GM18861 (cell line): Measurements from ENCODE around the gene RPTOR.

Experiments
- ATAC-seq: cut with Tn5 transposase; IDR thresholded peaks from one replicate; pipeline ENCODE4 v1.9.1; 2021; ENCODE audit not compliant: unreplicated experiment

RPTOR gene

DNA sequence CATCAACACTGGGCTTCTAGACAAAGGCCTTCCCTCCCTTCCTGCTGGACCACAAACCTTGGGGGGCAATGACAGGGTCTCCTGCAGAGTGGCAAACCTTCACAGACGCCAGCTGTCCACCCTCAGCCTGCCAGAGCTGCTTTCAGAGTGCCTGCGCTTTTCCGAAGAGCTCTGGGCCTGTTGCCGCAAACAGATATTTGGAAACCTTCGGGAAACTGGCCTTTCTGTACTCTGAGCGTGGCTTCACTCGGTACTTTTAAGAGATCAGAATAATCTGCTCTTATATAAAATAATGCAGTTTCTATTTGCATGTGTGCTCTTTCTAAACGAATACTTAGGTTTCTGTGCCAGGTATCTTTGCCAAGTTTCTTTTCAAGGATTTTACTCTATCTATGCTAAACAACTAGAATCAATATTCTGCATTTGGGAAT lies 294.9 kb downstream of the RPTOR start:
- ATAC-seq, result no peak

GRCh38 chr17:80839970-80840369 lies 295.3 kb downstream of the RPTOR start:
- ATAC-seq, result no peak

- no peak for ATAC-seq
These were observed 297.9 kb downstream of the RPTOR start for GRCh38 chr17:80842456-80843013.

DNA sequence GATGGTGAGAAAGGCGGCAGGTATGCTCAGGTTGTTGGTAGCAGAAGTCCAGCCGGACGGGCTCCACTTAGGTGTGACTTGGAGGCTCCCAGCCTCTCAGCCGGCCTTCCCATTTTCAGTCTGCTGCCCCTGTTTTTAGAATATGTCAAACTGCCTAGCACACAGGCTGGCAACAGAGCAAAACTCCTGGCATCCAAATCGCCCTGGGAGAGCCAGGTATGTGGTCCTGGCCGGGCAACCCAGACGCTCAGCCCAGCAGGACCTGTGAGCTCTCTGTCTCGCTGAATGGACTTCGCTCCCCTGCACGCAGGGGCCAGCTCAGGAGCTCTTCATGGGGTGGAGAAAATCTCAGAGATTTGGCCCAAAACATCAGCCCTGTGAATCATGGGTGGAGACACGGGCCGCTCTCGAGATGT lies 299.1 kb downstream of the RPTOR start:
- no peak for ATAC-seq

- ATAC-seq, result no peak
These were observed 299.9 kb downstream of the RPTOR start for GRCh38 chr17:80844418-80844990.

DNA sequence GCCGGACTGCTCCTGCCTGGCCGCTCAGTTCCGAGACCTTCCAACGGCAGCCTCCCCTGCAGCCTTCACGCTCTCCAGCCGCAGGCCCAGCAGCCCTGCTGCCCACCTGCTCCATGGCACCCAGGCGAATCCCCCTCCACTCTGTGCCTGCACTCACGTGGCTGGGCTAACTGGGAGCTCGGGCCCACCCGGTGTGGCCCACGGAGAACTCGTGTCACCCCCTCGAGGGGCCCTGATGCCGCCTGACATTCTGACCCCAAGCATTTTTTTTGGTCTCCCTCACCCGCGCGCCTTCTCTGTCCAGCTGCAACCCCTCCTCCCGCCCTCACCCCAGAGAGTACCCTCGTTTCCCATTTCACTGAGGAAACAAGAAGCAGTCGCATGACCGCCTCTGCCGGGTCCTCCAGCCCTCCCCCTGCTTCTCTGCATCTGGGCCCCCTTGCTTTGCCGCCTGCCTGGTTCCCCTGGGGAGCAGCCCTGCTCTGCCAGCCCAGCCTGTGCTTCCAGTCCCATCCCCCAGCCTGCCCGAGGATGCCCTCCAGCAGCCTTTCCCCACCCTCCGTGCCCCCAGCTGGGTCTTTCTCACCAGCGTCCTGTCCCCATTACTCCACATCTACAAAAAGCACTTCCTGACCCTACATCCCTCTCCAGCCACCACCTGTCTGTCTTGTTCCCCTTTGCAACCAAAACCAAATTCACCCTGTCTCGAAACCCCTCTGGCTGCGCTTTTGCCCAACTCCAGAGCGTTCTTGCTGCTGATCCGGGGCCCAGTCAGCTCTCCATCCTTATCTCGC lies 300.6 kb downstream of the RPTOR start:
- ATAC-seq, result no peak

- no peak for ATAC-seq
These were observed 301.4 kb downstream of the RPTOR start for GRCh38 chr17:80845863-80846671.

DNA sequence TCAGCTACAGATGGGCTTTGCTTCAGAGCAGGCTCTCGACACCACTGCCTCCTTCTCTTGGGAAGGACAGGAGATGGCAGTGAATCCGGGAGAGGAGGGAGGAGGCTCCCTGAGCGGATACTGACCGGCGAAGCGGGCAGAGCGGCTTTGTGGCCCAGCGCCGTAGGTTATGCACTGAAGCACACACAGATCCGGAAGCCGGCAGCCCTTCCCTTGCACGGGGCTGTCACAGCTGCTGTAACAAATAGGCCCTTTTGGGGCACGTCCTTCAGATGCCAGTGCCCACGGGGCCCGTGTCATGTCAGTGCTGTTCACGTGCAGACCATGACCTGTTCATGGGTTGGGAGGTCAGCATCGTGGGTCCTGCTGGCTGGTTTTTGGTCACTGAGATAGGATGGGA lies 302.3 kb downstream of the RPTOR start:
- ATAC-seq, result no peak

GRCh38 chr17:80847496-80848230 lies 303.0 kb downstream of the RPTOR start:
- ATAC-seq, result no peak

GRCh38 chr17:80848449-80849102 lies 303.9 kb downstream of the RPTOR start:
- ATAC-seq, result no peak

DNA sequence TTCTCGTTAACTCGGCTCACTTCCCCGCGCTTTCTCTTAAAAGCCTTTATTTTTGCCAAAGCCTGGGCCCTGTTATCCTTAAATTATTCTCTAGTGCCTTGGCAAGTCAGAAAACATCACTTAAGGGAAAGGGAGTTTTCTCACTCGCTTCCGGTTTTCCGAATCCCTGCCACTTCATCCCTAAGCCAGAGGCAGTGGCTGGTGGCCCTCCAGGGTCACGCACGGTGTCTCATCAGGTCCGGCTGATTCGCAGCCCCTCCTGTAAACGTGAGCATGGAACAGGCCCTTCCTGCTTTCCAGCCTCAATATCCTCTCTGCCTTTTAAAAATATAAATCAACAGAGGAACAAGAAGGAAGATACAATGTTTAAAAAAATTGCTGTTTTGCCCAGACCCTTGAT lies 304.5 kb downstream of the RPTOR start:
- ATAC-seq, result no peak

- no peak for ATAC-seq
These were observed 305.5 kb downstream of the RPTOR start for GRCh38 chr17:80850109-80850508.

DNA sequence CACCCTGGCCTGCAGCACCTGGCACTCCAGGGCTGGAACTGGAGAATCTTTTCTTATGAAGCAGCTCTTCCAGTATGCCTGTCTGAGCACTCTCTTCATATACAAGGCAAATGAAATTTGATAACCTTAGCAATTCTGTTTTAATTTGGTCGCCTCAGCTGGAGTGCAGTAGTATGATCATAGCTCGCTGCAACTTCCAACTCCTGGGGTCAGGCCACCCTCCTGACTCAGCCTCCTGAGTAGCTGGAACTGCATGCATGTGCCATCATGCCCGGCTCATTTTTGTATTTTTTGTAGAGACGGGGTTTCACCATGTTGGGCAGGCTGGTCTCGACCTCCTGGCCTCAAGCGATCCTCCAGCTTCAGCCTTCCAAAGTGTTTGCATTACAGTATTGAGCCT lies 306.2 kb downstream of the RPTOR start:
- no peak for ATAC-seq

GRCh38 chr17:80851277-80851925 lies 306.8 kb downstream of the RPTOR start:
- no peak for ATAC-seq

DNA sequence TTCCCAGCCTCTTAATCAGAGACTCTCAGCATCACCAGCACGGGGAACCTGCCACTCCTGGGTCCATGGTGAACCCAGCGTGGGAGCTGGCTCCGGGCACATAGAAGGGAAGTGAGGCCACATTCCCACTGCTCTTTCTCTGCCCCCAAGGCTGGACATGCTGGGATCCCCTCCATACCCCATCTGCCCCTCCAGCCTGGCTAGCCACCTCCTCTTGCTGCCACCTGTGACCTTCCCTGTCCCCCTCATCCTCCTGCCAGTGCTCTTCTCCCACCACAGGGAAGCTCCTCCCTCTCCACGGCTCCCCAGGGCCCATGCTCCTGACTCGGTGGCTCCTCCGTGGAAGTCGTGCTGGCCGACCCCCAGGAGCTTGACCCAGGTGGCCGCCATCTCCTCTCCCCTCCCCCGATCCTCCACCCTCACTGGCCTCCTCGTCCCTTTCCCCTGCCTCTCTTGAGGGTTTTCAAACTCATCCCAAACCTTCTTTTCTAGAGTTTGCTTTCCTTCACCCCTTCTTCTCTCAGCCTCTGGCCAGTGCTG lies 307.9 kb downstream of the RPTOR start:
- ATAC-seq, result no peak

DNA sequence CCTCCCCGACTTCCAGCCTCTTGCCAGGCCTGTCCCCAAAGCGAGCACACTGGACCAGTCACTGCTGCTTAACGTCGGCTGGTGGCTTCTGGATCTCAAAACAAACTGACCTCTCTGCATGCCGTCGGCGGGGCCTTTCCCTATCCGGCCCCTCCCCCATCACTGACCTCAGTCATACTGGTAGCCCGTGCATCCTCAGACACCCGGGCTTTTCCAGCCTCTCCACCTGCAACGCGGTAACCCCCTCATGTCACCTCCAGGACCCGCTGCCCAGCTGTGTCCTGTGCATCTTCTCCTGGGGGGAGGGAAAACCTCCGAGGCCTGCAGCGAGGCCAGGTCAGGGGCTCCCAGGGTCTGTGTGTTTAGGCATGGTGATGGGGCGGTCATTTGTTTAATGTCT lies 308.4 kb downstream of the RPTOR start:
- ATAC-seq, result no peak

DNA sequence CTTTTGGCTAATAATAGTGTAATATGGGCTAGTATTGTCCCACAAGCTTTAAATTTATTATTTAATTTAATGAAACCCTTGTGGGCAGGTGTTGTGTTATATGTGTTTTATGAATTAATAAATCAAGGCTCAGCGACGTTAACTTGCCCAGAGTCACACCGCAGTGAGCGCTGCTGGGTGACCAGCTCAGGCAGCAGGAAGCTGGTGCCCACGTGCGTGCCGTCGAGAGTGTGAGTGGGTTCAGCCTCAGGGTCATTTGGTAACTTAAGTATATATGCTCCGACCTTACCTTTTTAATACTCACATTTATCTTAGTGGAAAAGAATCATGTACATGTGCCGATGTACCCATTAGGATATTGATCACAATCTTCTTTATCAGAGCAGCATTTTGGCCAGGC lies 309.6 kb downstream of the RPTOR start:
- no peak for ATAC-seq

DNA sequence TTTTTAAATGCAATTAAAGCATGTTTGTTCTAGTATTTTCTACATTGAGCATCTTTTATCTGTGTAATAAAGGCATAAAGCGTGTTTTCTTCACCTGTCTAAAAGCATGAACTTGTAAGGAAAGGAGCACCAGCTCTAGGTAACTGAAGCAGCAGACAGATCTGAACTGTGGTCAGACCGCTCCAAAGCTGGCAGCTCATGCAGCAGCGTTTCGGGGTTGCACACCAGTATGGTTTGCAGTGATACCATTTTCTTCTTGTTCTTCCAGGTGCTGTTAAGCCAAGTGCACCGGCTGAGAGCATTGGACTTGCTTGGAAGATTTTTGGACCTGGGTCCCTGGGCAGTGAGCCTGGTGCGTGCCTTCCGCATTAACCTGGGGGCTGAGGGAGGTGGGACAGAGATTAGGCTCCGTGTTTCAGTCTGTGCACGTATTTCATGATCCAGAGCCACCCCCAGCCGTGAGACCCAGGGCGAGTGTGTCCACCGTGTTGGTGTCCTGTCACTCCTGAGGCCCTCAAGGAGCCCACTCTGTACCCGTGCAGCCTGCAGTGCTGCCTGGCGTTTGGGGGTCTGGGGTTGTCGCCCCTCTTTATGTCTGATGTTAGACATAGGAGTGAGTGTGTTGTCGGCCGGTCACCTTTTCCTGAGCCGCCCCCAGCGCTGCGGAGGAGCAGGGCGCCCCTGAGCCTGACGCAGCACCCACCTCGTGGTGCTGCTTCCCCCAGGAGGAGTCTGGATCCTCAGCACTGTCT lies 310.7 kb downstream of the RPTOR start:
- ATAC-seq, result no peak
